Caco-2 (cell line): ENCODE data around the gene SYS1. TPM values are rescaled to one million over a fixed set of nuclear protein-coding genes. Genes with fewer than 3 reads are reported as not detected.

Source experiments
- BruUV-seq: library from RNA; stranded (reverse); fragments of 400-500 nt; replicated peaks from 2 replicates; lab custom pipeline; 2021; lab: Mats Ljungman, UMichigan
- CTCF ChIA-PET: fragments of 300-600 bp; sonication (Branson Sonifier 250); formaldehyde crosslinking; loops from one replicate; lab custom pipeline; 2022; ENCODE audit warnings: antibody characterized with exemption; lab: Charles Lee
- POLR2A ChIA-PET: fragments of 300-600 bp; sonication (Branson Sonifier 250); formaldehyde crosslinking; loops from one replicate; lab custom pipeline; 2022; ENCODE audit warnings: antibody characterized with exemption; lab: Charles Lee
- DNase-seq, 2 experiments: peaks; one replicate each; pipeline versions ENCODE4 v3.0.0 to v3.0.0-alpha.2; 2020 to 2022
- H3K27me3 ChIP-seq: replicated peaks from 2 replicates; pipeline ENCODE4 v1.6.0; 2011; ENCODE audit warnings: low read length; ENCODE audit not compliant: control insufficient read depth, insufficient read depth
- H3K36me3 ChIP-seq: 2 replicates; pipeline ENCODE4 v1.5.1; 2011; ENCODE audit warnings: low read length; ENCODE audit not compliant: control insufficient read depth, insufficient read depth
- H3K4me1 ChIP-seq: fragments of 250-450 bp; sonication (Bioruptor Pico); 2 replicates; pipeline ENCODE4 v1.5.1; 2020; ENCODE audit warnings: mild to moderate bottlenecking
- H3K4me3 ChIP-seq: 2 replicates; pipeline ENCODE4 v1.5.1; 2011; ENCODE audit warnings: low read depth, mild to moderate bottlenecking, control low read depth, low read length
- H3K9me3 ChIP-seq: fragments of 250-450 bp; sonication (Bioruptor Pico); 2 replicates; pipeline ENCODE4 v1.5.1; 2020; ENCODE audit warnings: mild to moderate bottlenecking, moderate library complexity
- H3K27ac Mint-ChIP-seq: one replicate; pipeline ENCODE4 v1.8.0; 2022; ENCODE audit warnings: mixed read lengths; ENCODE audit not compliant: unreplicated experiment
- H3K27me3 Mint-ChIP-seq: one replicate; pipeline ENCODE4 v1.8.0; 2022; ENCODE audit warnings: mixed read lengths; ENCODE audit not compliant: insufficient read depth, unreplicated experiment
- H3K36me3 Mint-ChIP-seq: one replicate; pipeline ENCODE4 v1.8.0; 2022; ENCODE audit warnings: mild to moderate bottlenecking, mixed read lengths; ENCODE audit not compliant: insufficient read depth, unreplicated experiment
- H3K4me1 Mint-ChIP-seq: one replicate; pipeline ENCODE4 v1.8.0; 2022; ENCODE audit warnings: low read depth, mixed read lengths; ENCODE audit not compliant: unreplicated experiment
- H3K4me3 Mint-ChIP-seq: one replicate; pipeline ENCODE4 v1.8.0; 2022; ENCODE audit warnings: mild to moderate bottlenecking, moderate library complexity, mixed read lengths; ENCODE audit not compliant: unreplicated experiment
- H3K9me3 Mint-ChIP-seq: one replicate; pipeline ENCODE4 v1.8.0; 2022; ENCODE audit warnings: mixed read lengths; ENCODE audit not compliant: unreplicated experiment
- CTCF ChIP-seq, 2 experiments: fragments of 200-600 bp in 1 of 2; IDR thresholded peaks; 1 replicate in 1 of 2; 2 replicates in 1 of 2; pipeline versions ENCODE4 v1.5.1 to v1.8.0; 2011 to 2022; ENCODE audit warnings: antibody characterized with exemption in 1 of 2, control low read depth in 1 of 2, inconsistent platforms in 1 of 2, low read depth in 1 of 2, low read length in 1 of 2, mild to moderate bottlenecking in 1 of 2, moderate library complexity in 1 of 2; ENCODE audit not compliant: insufficient read depth in 1 of 2, severe bottlenecking in 1 of 2, unreplicated experiment in 1 of 2
- intact Hi-C: fragments of 100-400 bp; cut with micrococcal nuclease; formaldehyde crosslinking; loops from one replicate; pipeline ENCODE4 v1.10.0; 2022; ENCODE audit not compliant: unreplicated experiment
- total RNA-seq: library from RNA; stranded (reverse); gene quantifications from 2 replicates; pipeline ENCODE4 v1.2.3, GENCODE V29; 2022

Gene SYS1
- total RNA-seq, 1 experiment from 2014 or later, result 62.1 TPM

GRCh38 chr20:45392733-45393132 is 29.8 kb downstream of the SYS1 start:
- TF ChIP-seq CTCF (IDR thresholded peaks at IDR 0.05; ENCODE audit: insufficient read depth in 1 of 2, low read depth in 1 of 2, low read length in 1 of 2, severe bottlenecking in 1 of 2, unreplicated experiment in 1 of 2), result no peak
- no peaks in the 10 kb centered on the region for H3K36me3 ChIP-seq
- H3K4me1 ChIP-seq, result no peaks in the 10 kb centered on the region
- H3K4me1 Mint-ChIP-seq, result no peaks in the 10 kb centered on the region
- H3K36me3 Mint-ChIP-seq, result no peaks in the 10 kb centered on the region
- POLR2A ChIA-PET, result interaction anchor here (0.7 kb wide), 1 partner anchor 14 kb away, joined by 3 read pairs; no protein-coding TSS in a partner anchor
- peaks cover 2% of the 10 kb centered on the region for H3K27me3 Mint-ChIP-seq
- no peak overlapping the region for H3K4me3 ChIP-seq
- H3K9me3 Mint-ChIP-seq, result peaks cover 12% of the 10 kb centered on the region
- no TSS peak for BruUV-seq
- DNase-seq, result peak in 1 of 2 experiments; percentile 46
- H3K9me3 ChIP-seq, result peaks cover 5% of the 10 kb centered on the region; the same call in 1 of the 2 replicates
- CTCF ChIA-PET, result interaction anchor here (0.6 to 2.2 kb wide), 12 partner anchors 13 to 542 kb away, joined by 3 to 23 read pairs (median 8); partner anchors contain the start of genes DBNDD2, PIGT and SYS1
- intact Hi-C loops, result no loop called here
- H3K27ac Mint-ChIP-seq, result no peak overlapping the region
- no peak overlapping the region for H3K4me3 Mint-ChIP-seq
- H3K27me3 ChIP-seq, result no peaks in the 10 kb centered on the region

- no peak for DNase-seq
- Mint-ChIP-seq H3K36me3 (no peaks in the 10 kb centered on the region), H3K27ac (no peak overlapping the region), H3K4me3 (no peak overlapping the region), H3K4me1 (no peaks in the 10 kb centered on the region), H3K27me3 (peaks cover 2% of the 10 kb centered on the region), H3K9me3 (peaks cover 23% of the 10 kb centered on the region)
- POLR2A ChIA-PET, result no interaction called here
- H3K4me1 ChIP-seq, result no peaks in the 10 kb centered on the region
- no peaks in the 10 kb centered on the region for H3K27me3 ChIP-seq
- intact Hi-C loops, result no loop called here
- H3K9me3 ChIP-seq, result peaks cover 13% of the 10 kb centered on the region
- no peak overlapping the region for H3K4me3 ChIP-seq
- TF ChIP-seq CTCF (IDR thresholded peaks at IDR 0.05; ENCODE audit: insufficient read depth in 1 of 2, low read depth in 1 of 2, low read length in 1 of 2, severe bottlenecking in 1 of 2, unreplicated experiment in 1 of 2), result no peak
- no peaks in the 10 kb centered on the region for H3K36me3 ChIP-seq
- CTCF ChIA-PET, result interaction anchor here (0.7 to 1.8 kb wide), 4 partner anchors 11 to 42 kb away, joined by 3 to 8 read pairs (median 4); partner anchors contain the start of gene SYS1
- BruUV-seq, result no TSS peak
Measured at GRCh38 chr20:45394221-45395113, 31.5 kb downstream of the SYS1 start.

GRCh38 chr20:45395114-45395415 is 32.1 kb downstream of the SYS1 start:
- H3K4me1 Mint-ChIP-seq, result no peaks in the 10 kb centered on the region

More at GRCh38 chr20:45395114-45395415, 32.1 kb downstream of the SYS1 start:
- no peak for TF ChIP-seq CTCF (IDR thresholded peaks at IDR 0.05; ENCODE audit: insufficient read depth in 1 of 2, low read depth in 1 of 2, low read length in 1 of 2, severe bottlenecking in 1 of 2, unreplicated experiment in 1 of 2)
- Histone ChIP-seq H3K9me3 (peaks cover 18% of the 10 kb centered on the region), H3K4me3 (no peak overlapping the region), H3K27me3 (no peaks in the 10 kb centered on the region), H3K36me3 (no peaks in the 10 kb centered on the region), H3K4me1 (no peaks in the 10 kb centered on the region)
- intact Hi-C loops, result no loop called here
- Mint-ChIP-seq H3K9me3 (peaks cover 29% of the 10 kb centered on the region), H3K36me3 (no peaks in the 10 kb centered on the region), H3K27ac (no peak overlapping the region), H3K27me3 (no peaks in the 10 kb centered on the region), H3K4me3 (no peak overlapping the region)
- CTCF ChIA-PET, result no interaction called here
- no TSS peak for BruUV-seq
- POLR2A ChIA-PET, result no interaction called here
- DNase-seq, result no peak
